CD4-positive, alpha-beta T cell treated with Interleukin-12 subunit alpha and Interleukin-12 subunit beta, for 1 hour (primary cell): ENCODE measurements around the gene CES5A.
"Not testable (repeated sequence)": the region's sequence is repeated elsewhere in the genome, so short reads cannot be mapped to it uniquely, and the experiment has no call there.

Source experiments
- DNase-seq: peaks from one replicate; pipeline ENCODE4 v3.0.0-alpha.2; 2020

The CES5A gene

DNA sequence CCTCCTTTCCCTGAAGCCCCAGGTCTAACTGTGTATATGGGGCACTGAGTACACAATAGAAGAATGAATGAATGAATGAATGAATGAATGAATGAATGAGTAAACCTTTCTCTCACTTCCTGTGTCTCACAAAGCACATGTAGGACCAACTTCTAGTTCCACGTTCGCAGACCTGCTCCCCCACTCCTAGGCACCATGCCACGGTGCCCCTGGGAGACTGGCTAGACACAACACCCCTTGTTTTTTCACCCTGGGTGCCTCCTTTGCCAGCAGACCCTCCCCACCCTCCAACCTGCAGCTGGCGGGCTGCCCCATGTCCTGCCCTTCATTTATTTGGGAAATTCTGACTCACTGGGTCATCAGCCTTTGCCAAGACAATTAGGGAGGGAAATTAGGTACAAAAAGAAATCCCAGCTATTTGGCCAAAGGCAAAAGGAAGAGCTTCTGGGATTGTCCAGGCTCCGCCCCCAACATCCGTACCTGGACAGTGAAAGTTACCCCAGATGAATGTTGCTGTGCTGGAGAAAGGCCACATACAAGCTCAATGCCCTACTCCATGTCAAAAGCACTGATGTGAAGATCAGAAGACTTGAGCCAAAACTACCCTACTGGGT is 50.0 kb downstream of the CES5A start:
- DNase-seq = no peak

DNA sequence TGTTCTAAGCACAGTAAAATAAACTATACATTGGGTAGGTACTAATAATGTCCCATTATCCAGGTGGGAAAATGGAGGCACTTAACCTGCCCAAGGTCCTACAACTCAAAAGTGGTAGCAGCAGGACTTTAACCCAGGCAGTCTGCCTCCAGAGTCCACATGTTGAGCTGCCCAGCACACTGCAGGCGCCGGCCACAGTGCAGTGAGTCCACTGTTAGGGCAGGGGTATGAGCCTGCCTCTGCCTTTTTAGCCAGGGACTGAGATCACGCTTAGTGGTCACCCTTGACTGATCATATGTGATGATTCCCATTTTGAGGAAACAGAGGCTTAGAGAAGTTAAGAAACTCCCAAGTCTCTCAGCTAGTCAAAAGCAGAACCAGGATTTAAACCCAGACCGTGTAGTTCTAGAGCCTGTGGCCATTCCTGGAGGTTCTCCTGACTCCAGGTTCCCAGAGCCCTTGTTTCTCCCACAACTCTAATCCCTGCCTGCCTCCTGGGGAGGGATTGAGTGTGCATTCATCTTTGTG is 50.6 kb downstream of the CES5A start:
- DNase-seq = no peak

DNA sequence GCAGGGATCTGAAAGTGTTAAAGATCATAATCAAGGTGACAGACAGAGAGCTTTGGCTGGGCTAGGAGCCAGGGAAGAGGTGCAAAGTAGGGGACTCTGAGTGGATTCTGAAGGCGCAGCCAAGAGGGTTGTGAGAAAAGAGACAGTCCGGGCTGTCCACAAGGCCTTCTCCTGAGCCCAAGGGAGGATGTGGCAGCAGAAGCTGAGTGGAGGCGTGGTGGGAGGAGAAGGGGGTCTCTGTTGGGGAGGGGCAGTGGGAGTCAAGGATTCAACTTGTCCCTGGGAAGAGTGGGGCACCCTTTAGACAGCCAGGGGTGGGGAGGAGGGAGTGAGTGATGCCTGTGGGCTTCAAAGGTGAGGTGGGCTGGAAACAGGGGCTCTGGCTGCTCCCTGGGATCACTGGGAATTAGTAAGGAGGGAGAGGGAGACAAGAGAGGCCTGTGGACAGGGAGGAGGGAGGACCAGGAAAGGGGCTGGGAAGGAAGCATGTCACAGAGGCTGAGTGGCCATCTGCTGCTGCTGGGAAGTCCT is 52.8 kb downstream of the CES5A start:
- no peak for DNase-seq

DNA sequence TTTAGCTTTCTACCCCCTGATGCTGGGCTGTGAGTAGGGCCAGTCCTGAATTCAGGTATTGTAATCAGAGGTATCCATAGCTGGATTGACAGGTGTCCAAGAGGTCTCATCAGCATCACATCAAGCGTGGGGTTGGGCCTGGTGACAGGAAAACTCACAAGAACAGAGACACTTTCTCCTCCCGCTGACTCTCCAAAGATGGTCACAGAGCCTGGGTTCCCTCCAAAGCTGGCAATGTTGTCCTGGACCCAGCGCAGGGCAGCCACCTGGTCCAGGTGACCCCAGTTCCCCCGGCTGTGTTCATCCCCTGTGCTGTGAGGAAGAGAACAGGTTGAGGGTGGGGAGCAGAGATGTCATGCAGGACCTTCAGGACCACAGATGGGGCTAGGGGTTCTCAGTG is 54.0 kb downstream of the CES5A start:
- no peak for DNase-seq

DNA sequence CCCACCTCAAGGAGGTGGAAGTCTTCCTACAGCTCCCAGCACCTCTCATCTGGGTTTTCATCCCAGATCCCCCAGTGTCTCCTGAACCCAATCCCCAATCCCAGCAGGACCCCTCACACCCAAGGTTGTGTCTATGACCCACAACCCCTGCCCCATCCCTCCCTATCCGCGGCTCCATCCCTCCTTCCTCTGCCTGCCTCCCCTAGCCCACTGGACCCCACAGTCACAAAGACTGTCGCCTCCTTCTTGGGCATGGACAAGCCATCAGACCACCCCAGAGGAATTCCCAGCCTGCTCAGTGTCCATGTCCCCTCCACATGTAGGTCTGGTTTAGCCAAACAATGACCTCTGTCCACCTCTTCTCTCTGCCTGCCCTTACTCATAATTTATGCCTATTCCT is 54.6 kb downstream of the CES5A start:
- DNase-seq = no peak

DNA sequence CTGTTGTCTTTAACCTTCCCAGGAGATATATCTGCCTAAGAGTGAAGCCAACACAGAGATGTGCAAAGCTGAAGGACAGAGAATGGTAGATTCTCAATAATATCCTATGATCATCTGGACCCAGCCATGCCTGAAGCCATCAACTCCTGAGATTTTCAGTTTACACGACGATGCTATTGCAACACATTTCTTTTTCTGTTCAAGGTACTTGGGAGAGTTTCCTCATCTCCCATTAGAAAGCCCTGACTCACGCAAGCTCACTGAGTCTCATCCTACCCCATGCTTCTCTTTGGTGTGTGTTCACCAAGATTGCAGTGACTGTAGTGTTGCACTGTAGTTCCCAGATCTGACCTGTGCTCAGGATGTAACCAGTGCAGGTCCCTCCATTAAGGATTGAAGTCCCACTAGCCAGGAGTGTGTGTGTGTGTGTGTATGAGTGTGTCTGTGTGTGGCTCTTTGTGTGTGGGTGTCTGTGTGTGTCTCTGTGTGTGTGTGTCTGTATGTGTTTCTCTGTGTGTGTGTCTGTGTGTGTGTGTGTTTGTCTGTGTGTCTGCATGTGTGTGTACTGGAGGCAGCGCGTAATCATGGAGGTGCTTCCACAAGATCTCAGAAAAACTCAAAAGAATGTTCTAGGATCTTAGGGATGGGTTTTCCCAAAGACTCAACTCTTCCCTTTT is 57.8 kb downstream of the CES5A start:
- no peak for DNase-seq

DNA sequence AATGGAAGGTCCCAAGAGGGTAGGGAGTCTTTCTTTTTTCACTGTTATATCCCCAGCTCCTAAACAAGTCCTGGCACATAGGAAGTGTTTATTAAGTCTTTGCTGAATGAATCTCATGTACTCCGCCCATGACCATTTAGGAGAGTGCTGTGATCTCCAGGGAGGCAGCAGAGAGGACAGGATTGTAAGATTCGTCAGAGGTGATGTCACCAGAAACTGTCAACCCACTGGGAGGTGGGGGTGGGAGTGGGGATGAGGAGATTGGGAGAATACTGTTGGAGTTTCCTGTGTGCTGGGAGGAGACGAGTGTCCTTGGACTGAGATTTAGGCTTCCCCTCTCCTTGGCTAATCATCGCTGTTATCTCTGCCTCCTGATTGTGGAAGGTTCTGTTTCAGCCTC is 59.0 kb downstream of the CES5A start:
- DNase-seq = not testable (repeated sequence)

DNA sequence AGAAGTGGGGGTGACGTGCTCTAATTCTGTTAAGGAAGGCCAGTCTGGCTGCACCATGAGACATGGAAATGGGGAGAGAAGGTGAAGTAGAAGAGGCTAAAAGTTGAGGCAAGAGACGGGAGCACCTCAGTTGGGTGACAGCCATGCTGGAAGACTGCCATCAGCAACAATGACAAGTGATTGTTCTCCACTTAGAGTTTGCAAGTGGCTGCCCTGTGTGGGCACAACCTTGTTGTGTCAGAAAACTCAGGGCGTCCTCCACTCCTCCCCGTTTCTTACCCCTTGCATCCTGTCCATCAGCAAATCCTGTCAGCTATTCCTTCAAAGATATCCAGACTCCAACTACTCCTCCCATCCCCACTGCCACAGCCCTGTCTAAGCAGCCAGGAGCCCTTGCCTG is 59.9 kb downstream of the CES5A start:
- no peak for DNase-seq

DNA sequence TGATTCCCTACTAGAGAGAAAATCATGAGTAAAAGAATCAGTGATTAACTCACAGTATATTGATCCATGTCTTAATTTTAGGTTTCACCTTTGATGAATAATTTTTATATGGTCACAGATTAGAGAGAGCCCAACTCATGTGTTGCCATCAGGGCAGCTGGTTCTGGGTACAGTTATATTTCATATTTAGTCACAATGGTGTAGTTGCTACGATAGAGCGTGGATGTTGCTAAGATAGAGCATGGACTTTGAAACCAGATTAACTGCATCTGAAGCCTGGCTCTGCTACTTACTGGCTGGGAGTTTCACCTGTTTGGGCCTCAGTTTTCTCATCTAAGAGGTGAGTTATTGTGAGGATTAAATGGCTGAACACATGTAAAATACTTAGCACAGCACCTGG is 61.0 kb downstream of the CES5A start:
- DNase-seq = not testable (repeated sequence)

DNA sequence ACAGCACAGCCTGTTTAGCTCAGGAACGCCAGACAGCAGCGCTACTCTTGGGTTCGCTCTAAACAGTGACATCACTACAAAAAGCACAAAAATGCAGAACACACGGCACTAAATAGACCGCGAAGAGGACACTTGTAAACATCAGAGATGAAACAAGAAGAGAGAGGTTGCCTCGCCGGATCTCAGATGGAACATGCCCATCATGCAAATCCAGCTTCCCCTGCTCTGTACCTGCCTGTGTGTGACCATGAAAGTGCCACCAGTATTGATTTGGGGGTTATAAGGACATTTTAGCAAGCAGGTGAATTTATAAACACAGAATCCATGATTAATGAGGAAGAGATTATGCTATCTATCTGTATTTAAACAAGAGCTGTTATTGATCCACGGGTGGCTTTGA is 61.4 kb downstream of the CES5A start:
- not testable (repeated sequence) for DNase-seq

DNA sequence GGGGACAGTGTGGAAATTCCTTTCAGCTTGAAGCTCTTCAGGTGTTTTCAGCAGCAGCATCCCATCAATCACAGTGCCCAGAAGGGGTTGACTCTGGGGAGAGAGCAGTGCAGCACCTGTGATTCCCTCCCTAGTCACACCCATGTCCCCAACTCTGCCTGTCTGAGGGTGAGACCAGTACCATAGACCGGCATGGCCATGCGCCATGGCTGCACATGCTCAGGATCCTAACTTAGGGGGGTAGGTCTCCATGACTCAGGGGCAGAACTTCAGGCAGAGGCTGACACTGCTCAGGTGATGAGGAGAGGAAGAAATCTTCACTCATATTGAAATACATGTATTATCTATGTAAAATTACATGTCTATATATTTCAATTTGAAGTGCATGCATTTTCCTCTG is 62.2 kb downstream of the CES5A start:
- no peak for DNase-seq

DNA sequence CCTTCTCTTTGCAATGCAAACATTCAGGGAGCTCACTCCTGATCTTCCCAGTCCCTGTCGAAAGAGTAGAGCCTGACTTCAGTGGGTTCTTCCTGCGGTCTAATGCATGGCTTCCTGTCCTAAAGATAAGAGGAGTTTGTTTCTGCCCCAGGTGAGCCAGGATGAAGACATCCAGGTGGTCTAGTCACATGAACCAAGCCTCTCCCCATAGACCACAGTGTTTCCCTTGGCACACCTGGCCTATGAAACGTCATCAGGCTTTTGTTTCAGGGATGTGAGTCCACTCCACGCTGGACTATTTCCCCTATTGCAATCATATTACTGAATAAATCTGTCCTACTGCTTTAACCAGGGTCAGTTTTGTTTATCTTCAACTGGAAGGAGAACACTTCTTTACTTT is 63.4 kb downstream of the CES5A start:
- DNase-seq = no peak

DNA sequence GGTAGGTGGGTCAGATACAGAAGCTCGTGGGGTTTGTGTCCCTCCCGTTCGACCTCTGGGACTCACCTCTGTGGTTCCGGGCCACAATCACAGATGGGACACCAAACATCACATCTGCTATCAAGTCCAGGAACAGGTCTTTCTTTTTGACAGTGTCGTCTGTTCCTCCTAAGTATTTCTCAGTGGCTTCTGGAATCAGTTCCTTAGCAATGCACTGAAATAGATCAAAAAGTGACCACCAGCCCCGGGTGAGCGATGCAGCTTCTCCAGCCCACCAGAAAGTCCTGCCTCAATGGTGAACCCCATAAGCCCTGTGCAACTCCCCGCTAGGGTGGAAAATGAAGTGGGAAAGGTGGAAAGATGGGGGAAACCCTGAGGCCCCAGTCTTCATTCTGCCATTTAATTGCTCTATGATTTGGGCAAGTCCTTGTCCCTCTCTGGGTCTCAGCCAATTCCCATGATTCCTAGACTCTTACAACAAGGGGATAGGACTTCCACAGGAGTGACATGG is 64.7 kb downstream of the CES5A start:
- no peak for DNase-seq

DNA sequence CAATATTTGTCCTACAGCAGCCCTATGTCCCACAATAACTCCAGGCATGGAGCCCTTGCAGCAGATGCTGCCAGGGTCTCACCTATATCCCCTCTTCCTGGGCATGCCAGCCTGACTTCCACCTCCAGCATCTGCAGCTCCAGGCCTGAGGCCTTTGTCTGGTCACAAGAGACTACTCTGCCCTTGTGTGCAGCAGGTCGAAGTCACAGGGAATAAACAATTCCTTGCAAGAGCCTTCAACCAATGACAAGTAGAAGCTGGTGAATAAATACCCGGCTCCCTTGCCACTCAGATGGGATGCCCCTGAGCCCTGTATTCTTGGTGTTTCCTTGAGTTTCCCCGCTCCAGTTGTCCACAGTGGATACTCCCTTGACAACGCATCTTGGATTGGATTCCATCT is 65.3 kb downstream of the CES5A start:
- no peak for DNase-seq

DNA sequence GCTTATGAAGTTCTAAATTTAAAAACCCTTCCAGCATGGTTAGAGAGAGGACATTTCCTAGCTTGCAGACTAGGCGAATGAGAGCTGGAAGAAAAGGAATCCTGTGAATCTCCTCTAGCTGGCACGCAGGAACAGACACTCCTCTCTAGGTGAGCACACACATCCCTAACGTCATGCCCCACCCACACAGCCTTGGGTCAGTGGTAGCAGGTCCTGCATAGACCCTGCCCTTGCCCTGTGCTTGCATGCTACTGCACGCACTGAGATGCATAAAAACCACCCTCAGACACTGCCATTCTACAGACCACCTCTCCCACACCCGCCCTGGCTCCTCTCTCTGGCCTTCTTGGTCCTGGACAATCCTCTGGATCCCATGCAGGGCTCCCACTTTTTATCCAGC is 65.8 kb downstream of the CES5A start:
- no peak for DNase-seq

DNA sequence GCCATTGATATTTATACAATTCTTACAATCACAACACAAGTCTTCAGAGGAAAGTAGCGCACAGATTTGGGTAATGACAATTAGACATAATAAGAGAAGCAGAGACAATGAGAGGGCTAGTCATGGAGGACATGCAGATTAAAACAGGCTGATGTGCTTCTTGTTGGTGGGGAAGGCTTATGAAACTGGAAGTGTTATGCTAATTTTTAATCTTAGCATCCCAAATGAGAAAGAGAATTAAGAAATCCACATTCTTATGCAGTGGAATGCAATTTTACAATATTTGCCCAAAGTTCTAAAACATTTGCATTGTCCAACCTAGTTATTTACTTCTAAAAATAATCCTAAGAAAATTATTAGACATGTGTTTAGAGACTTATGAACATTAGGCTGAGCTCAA is 66.9 kb downstream of the CES5A start:
- not testable (repeated sequence) for DNase-seq

DNA sequence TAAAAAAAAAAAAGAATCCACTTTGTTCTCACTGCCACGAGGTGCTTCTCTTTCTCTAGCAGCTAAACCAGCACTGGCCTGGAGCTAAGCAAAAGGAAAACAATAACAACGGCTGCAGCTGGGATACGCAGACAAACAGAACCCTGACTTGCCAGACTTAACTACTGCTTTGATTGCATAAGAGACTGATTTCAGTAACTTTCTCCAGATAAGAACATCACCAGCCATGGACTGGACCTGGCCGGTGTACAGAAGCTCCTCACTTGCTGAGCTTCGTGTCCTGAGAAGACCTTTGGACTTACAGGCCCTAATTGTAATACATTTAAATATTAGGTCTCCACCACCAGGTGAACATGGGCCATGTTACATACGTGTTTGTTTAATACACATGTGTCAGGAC is 70.1 kb downstream of the CES5A start:
- DNase-seq = not testable (repeated sequence)

DNA sequence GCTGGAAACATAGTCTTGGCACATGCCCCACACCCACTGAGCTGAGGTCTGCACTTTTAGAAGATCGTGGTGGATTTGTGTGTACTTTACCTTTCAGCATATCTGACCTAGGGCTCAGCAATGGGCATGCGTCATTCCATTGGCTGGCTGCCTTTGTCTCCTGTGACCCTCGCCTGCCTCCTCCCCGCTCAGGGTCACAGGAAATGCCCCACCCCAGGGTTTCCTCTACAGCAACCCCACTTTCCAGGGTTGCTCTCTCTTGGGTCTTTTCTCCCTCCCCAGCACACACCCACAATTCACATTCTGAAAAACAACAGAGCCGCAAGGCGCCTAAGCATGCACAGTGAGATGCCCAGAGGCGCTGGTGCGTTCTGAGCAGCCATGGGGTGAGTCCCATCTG is 71.5 kb downstream of the CES5A start:
- DNase-seq = not testable (repeated sequence)
